NB4 (cell line): Measurements from ENCODE around the gene RGS10.

ENCODE experiments used
- DNase-seq: peaks from one replicate; pipeline ENCODE4 v3.0.0; 2010; ENCODE audit warnings: low read depth
- H3K4me3 ChIP-seq: one replicate; pipeline ENCODE4 v1.5.1; 2011; ENCODE audit warnings: mild to moderate bottlenecking, low read depth, low read length, moderate library complexity
- MAX ChIP-seq: IDR thresholded peaks from 2 replicates; pipeline ENCODE4 v1.6.1; 2011; ENCODE audit warnings: low read depth, low read length
- MYC ChIP-seq: IDR thresholded peaks from 2 replicates; pipeline ENCODE4 v1.6.1; 2011; ENCODE audit warnings: low read depth, low read length
- POLR2A ChIP-seq: IDR thresholded peaks from 2 replicates; pipeline ENCODE4 v1.6.1; 2011; ENCODE audit warnings: mild to moderate bottlenecking; ENCODE audit not compliant: insufficient read length; ENCODE audit errors: extremely low read depth
- TF ChIP-seq, protein P1 (sequence below): IDR thresholded peaks from one replicate; pipeline ENCODE4 v1.5.1; 2012; ENCODE audit warnings: low read depth, low read length

The RGS10 gene

DNA sequence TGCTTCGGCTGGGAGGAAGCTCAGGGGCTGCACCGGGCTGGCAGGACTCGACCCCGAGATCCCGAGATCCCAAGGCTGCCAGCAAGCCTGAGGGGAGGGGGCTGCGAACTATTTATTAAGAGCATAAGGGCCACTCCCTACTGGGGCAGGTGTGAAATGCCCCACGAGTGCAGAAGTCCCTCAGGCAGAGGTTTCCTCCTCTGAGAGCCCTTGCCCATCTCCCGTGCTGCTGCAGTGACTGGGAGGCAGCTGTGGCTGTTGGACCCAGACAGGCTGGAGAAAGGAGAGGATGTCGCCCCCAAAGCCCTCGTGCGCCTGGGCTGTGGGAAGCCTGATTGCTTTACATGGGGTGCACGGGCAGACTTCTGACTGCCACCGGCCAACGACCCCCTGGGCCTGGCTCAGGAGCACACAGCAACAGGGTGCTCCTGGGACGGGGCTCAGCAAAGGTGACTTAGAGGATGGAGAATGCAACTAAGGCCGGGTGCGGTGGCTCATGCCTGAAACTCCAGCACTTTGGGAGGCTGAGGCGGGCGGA is 39.8 kb downstream of the RGS10 start:
- DNase-seq: no peak
- no peak for TF ChIP-seq MAX
- no peak for TF ChIP-seq POLR2A
- TF ChIP-seq, protein P1, sequence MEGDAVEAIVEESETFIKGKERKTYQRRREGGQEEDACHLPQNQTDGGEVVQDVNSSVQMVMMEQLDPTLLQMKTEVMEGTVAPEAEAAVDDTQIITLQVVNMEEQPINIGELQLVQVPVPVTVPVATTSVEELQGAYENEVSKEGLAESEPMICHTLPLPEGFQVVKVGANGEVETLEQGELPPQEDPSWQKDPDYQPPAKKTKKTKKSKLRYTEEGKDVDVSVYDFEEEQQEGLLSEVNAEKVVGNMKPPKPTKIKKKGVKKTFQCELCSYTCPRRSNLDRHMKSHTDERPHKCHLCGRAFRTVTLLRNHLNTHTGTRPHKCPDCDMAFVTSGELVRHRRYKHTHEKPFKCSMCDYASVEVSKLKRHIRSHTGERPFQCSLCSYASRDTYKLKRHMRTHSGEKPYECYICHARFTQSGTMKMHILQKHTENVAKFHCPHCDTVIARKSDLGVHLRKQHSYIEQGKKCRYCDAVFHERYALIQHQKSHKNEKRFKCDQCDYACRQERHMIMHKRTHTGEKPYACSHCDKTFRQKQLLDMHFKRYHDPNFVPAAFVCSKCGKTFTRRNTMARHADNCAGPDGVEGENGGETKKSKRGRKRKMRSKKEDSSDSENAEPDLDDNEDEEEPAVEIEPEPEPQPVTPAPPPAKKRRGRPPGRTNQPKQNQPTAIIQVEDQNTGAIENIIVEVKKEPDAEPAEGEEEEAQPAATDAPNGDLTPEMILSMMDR: no peak
- no peak for TF ChIP-seq MYC
- H3K4me3 ChIP-seq: no peak overlapping the region

GRCh38 chr10:119502209-119502608 is 40.3 kb downstream of the RGS10 start:
- H3K4me3 ChIP-seq: no peak overlapping the region
- no peak for DNase-seq
- no peak for TF ChIP-seq POLR2A
- no peak for TF ChIP-seq MAX
- TF ChIP-seq, protein P1: no peak
- TF ChIP-seq MYC: no peak

DNA sequence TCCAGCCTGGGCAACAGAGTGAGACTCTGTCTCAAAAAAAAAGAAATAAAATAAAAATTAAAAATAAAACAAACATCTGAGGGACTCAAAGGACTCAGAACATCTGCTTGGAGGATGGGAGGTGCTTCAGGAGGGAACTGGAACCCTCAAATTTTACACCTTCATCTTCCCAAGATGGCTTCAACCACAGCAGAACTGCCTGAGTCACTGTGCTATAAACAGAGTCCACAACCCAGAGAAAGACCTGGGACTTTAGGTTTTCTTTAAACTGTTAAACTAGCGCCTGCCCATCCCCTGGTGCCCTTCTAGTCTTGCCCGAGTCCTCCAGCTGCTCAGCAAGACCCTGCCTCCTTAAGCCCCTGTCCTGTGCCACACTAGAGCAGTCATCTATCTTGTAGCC is 40.8 kb downstream of the RGS10 start:
- H3K4me3 ChIP-seq: no peak overlapping the region
- no peak for DNase-seq
- TF ChIP-seq POLR2A: no peak
- no peak for TF ChIP-seq MAX
- no peak for TF ChIP-seq MYC
- TF ChIP-seq, protein P1: no peak

DNA sequence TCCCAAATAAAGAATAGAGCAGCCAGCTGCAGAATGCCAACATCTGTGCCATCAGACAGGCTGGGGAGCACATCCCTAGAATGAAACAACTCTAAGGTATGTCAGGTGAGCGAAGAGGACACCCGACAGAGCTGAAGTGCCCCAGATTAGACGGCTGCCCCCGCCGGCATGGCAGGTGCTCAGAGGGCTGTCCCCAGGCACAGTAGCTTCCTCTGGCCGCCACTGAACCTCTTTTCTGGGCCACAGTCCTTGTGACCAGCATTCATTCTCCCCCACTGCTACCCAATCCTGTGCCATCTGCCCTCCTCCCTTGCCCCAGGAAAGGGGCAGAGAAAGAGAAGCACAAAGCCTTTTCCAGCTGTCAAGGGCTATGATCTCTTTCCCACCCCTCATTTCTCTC is 41.7 kb downstream of the RGS10 start:
- TF ChIP-seq MYC: no peak
- TF ChIP-seq POLR2A: no peak
- TF ChIP-seq, protein P1: no peak
- TF ChIP-seq MAX: no peak
- H3K4me3 ChIP-seq: no peak overlapping the region
- no peak for DNase-seq

- no peak overlapping the region for H3K4me3 ChIP-seq
These were observed 42.3 kb downstream of the RGS10 start for GRCh38 chr10:119500123-119500795.

More at GRCh38 chr10:119500123-119500795, 42.3 kb downstream of the RGS10 start:
- TF ChIP-seq MAX (no peak), POLR2A (no peak), MYC (no peak)
- TF ChIP-seq, protein P1: no peak
- DNase-seq: no peak
